ENCODE measurements around the gene HRCT1.
A peak's percentile ranks its signal among the peaks of the same experiment; 100 is the strongest.
"Not testable (repeated sequence)": the region's sequence is repeated elsewhere in the genome, so short reads cannot be mapped to it uniquely, and the experiment has no call there.

Gene HRCT1

GRCh38 chr9:35934069-35934468, 28.1 kb downstream of the HRCT1 start:
- DNase-seq (ENCODE audit: low spot score); H3K36me3 Mint-ChIP-seq (ENCODE audit: low read depth); H3K27ac Mint-ChIP-seq; H3K9me3 Mint-ChIP-seq: not testable (repeated sequence)
- peaks cover 22% of the 10 kb centered on the region for H3K4me1 Mint-ChIP-seq (ENCODE audit: low read depth)
- peak overlapping the region; percentile 41 for H3K4me3 Mint-ChIP-seq
- H3K27me3 Mint-ChIP-seq (ENCODE audit: low read depth): peaks cover 17% of the 10 kb centered on the region

GRCh38 chr9:35935261-35935660, 29.3 kb downstream of the HRCT1 start:
- no peak overlapping the region for H3K27ac Mint-ChIP-seq
- H3K4me1 Mint-ChIP-seq (ENCODE audit: low read depth): peaks cover 31% of the 10 kb centered on the region

GRCh38 chr9:35935755-35936509, 29.9 kb downstream of the HRCT1 start:
- Mint-ChIP-seq H3K27me3 (ENCODE audit: low read depth) (peaks cover 8% of the 10 kb centered on the region), H3K36me3 (ENCODE audit: low read depth) (peaks cover 4% of the 10 kb centered on the region), H3K4me1 (ENCODE audit: low read depth) (peaks cover 38% of the 10 kb centered on the region), H3K4me3 (no peak overlapping the region), H3K27ac (no peak overlapping the region), H3K9me3 (peaks cover 9% of the 10 kb centered on the region)
- no peak for DNase-seq (ENCODE audit: low spot score)

More at GRCh38 chr9:35935261-35935660, 29.3 kb downstream of the HRCT1 start:
- no peak for DNase-seq (ENCODE audit: low spot score)
- peaks cover 4% of the 10 kb centered on the region for H3K36me3 Mint-ChIP-seq (ENCODE audit: low read depth)
- no peak overlapping the region for H3K4me3 Mint-ChIP-seq
- peaks cover 9% of the 10 kb centered on the region for H3K27me3 Mint-ChIP-seq (ENCODE audit: low read depth)
- peaks cover 9% of the 10 kb centered on the region for H3K9me3 Mint-ChIP-seq

- H3K27ac Mint-ChIP-seq: no peak overlapping the region
- H3K4me3 Mint-ChIP-seq: no peak overlapping the region
- H3K4me1 Mint-ChIP-seq (ENCODE audit: low read depth): peaks cover 45% of the 10 kb centered on the region
- no peak for DNase-seq (ENCODE audit: low spot score)
- H3K27me3 Mint-ChIP-seq (ENCODE audit: low read depth): peaks cover 3% of the 10 kb centered on the region
- peaks cover 4% of the 10 kb centered on the region for H3K36me3 Mint-ChIP-seq (ENCODE audit: low read depth)
- H3K9me3 Mint-ChIP-seq: peaks cover 9% of the 10 kb centered on the region
Observed at GRCh38 chr9:35937227-35937626, 31.2 kb downstream of the HRCT1 start.

DNA sequence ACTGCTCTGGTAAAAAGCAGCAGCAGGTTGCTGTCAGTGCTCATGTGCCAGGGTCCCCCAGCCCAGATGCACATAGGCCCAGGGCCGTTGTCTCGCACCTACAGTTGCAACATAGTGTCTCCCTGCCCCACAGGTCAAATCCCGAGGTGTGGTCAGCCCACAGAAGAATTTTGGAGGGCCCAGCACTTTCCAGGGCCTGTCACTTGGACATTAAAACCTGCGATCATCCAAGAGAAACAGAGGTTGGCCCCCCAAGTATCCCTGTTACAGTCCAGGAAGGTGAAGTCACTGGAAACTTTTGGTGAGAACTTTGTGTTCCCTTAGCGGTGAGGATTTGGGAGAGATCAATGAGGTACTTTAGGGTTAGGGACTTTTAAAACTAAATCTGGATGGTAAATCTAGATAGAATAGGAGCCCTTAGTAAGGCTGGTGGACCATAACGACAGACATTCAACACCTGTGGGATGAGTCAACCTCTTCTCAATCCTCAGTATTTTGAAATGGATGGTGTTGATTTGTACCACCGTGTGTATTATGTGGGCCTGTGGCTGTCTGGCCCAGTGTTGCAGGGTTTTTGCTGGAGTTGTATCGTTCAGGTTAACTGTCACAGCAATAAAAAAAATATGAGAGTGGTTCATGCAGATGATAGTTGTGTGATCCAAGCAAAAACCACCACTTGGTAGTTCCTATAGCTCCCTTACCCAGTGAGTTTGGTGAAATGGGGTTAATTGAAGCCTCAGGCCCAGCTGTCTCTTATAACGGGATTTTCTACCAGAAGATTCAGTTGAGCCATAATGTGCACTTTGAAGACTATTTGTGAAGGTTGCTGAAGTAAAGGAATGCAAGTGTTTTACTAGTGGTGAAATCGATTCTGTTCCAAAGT, 32.7 kb downstream of the HRCT1 start:
- peaks cover 1% of the 10 kb centered on the region for H3K27me3 Mint-ChIP-seq (ENCODE audit: low read depth)
- peaks cover 34% of the 10 kb centered on the region for H3K4me1 Mint-ChIP-seq (ENCODE audit: low read depth)
- H3K9me3 Mint-ChIP-seq: peaks cover 9% of the 10 kb centered on the region
- DNase-seq (ENCODE audit: low spot score): no peak
- H3K4me3 Mint-ChIP-seq: no peak overlapping the region
- peaks cover 4% of the 10 kb centered on the region for H3K36me3 Mint-ChIP-seq (ENCODE audit: low read depth)
- H3K27ac Mint-ChIP-seq: no peak overlapping the region

DNA sequence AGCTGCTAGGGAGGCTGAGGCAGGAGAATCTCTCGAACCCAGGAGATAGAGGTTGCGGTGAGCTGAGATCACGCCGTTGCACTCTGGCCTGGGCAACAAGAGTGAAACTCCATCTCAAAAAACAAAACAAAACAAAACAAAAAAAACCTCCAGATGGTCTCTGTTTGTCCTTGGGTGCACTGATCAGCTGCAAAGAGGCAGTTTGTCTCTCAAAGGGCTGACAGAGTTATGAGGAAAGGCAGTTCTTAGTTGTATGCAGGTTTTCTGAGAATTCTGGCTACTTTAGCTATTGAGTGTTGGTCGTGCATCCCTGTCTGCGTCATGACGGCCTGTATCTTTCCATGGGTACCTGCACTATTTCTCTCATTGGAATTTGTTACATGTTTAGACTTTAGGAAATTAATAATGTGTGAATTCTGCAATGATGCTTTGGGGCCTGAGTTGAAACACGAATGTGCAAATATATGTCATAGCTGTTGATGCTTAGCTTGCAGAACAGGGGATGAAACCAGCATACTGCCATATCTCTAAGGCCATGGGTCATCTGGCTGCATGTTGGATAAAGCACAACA, 33.8 kb downstream of the HRCT1 start:
- Mint-ChIP-seq H3K27me3 (ENCODE audit: low read depth) (peaks cover 1% of the 10 kb centered on the region), H3K9me3 (peaks cover 9% of the 10 kb centered on the region), H3K4me1 (ENCODE audit: low read depth) (peaks cover 30% of the 10 kb centered on the region), H3K27ac (no peak overlapping the region), H3K36me3 (ENCODE audit: low read depth) (peaks cover 4% of the 10 kb centered on the region), H3K4me3 (no peak overlapping the region)
- DNase-seq (ENCODE audit: low spot score): no peak

GRCh38 chr9:35940458-35941407, 34.7 kb downstream of the HRCT1 start:
- H3K9me3 Mint-ChIP-seq: peaks cover 9% of the 10 kb centered on the region
- peaks cover 5% of the 10 kb centered on the region for H3K27me3 Mint-ChIP-seq (ENCODE audit: low read depth)
- H3K4me3 Mint-ChIP-seq: peak overlapping the region; percentile 12
- H3K27ac Mint-ChIP-seq: peak overlapping the region; percentile 17
- H3K36me3 Mint-ChIP-seq (ENCODE audit: low read depth): peaks cover 4% of the 10 kb centered on the region
- H3K4me1 Mint-ChIP-seq (ENCODE audit: low read depth): peaks cover 32% of the 10 kb centered on the region
- no peak for DNase-seq (ENCODE audit: low spot score)

DNA sequence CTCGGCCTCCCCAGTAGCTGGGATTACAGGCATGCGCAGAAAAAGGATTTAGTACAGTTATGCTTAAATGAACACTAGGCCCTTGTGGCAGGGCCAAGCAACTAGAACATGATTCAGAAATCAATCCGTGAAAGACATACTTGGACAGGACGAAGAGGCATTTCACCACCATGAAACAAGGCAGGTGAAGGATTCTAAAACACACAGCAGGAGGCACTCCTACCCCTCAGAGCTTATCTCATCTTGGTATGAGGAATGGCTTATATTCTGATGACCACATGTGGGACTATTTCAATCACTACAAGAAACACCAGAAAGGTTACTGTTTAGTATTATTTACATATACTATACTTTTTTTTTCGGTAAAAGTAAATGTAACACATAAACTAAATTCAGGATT, 36.3 kb downstream of the HRCT1 start:
- peaks cover 2% of the 10 kb centered on the region for H3K9me3 Mint-ChIP-seq
- H3K27me3 Mint-ChIP-seq (ENCODE audit: low read depth): peaks cover 6% of the 10 kb centered on the region
- H3K4me3 Mint-ChIP-seq: no peak overlapping the region
- DNase-seq (ENCODE audit: low spot score): no peak
- peaks cover 32% of the 10 kb centered on the region for H3K4me1 Mint-ChIP-seq (ENCODE audit: low read depth)
- H3K27ac Mint-ChIP-seq: no peak overlapping the region
- H3K36me3 Mint-ChIP-seq (ENCODE audit: low read depth): peaks cover 2% of the 10 kb centered on the region

DNA sequence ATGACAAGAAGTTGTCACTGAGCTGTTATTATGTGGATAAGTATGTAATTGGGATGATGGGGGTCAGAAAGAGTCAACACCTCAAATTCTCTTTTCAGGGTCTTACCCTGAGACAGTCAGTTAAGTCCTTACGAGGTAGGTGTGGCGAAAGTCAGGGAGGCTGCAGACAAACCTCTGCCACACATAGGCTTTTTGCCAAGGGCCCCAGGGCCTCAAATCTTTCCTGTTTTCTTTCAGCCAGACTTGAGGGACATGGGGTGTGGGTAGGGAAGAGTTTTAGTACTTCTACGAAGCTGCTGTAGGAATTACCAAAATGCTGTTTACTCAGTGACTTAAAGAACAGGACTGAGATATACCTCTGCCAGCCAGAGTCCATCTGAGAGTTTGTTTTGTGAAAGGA, 38.2 kb downstream of the HRCT1 start:
- no peak overlapping the region for H3K27ac Mint-ChIP-seq
- peaks cover 26% of the 10 kb centered on the region for H3K4me1 Mint-ChIP-seq (ENCODE audit: low read depth)
- no peaks in the 10 kb centered on the region for H3K9me3 Mint-ChIP-seq
- H3K4me3 Mint-ChIP-seq: no peak overlapping the region
- no peak for DNase-seq (ENCODE audit: low spot score)
- peaks cover 11% of the 10 kb centered on the region for H3K27me3 Mint-ChIP-seq (ENCODE audit: low read depth)
- no peaks in the 10 kb centered on the region for H3K36me3 Mint-ChIP-seq (ENCODE audit: low read depth)

- no peaks in the 10 kb centered on the region for H3K36me3 Mint-ChIP-seq (ENCODE audit: low read depth)
- H3K4me3 Mint-ChIP-seq: no peak overlapping the region
- peaks cover 22% of the 10 kb centered on the region for H3K4me1 Mint-ChIP-seq (ENCODE audit: low read depth)
- no peak overlapping the region for H3K27ac Mint-ChIP-seq
- no peaks in the 10 kb centered on the region for H3K9me3 Mint-ChIP-seq
- DNase-seq (ENCODE audit: low spot score): no peak
- peaks cover 11% of the 10 kb centered on the region for H3K27me3 Mint-ChIP-seq (ENCODE audit: low read depth)
Observed at GRCh38 chr9:35944841-35945240, 38.8 kb downstream of the HRCT1 start.

- H3K4me3 Mint-ChIP-seq: no peak overlapping the region
- no peak overlapping the region for H3K27ac Mint-ChIP-seq
- no peaks in the 10 kb centered on the region for H3K9me3 Mint-ChIP-seq
- DNase-seq (ENCODE audit: low spot score): peak; percentile 34
- H3K36me3 Mint-ChIP-seq (ENCODE audit: low read depth): no peaks in the 10 kb centered on the region
- H3K4me1 Mint-ChIP-seq (ENCODE audit: low read depth): peaks cover 15% of the 10 kb centered on the region
- H3K27me3 Mint-ChIP-seq (ENCODE audit: low read depth): peaks cover 13% of the 10 kb centered on the region
Observed at GRCh38 chr9:35945341-35946018, 39.5 kb downstream of the HRCT1 start.

- no peak for DNase-seq (ENCODE audit: low spot score)
- no peaks in the 10 kb centered on the region for H3K36me3 Mint-ChIP-seq (ENCODE audit: low read depth)
- H3K4me1 Mint-ChIP-seq (ENCODE audit: low read depth): peaks cover 4% of the 10 kb centered on the region
- H3K9me3 Mint-ChIP-seq: no peaks in the 10 kb centered on the region
- no peak overlapping the region for H3K4me3 Mint-ChIP-seq
- peaks cover 27% of the 10 kb centered on the region for H3K27me3 Mint-ChIP-seq (ENCODE audit: low read depth)
- no peak overlapping the region for H3K27ac Mint-ChIP-seq
Observed at GRCh38 chr9:35948451-35948850, 42.4 kb downstream of the HRCT1 start.

DNA sequence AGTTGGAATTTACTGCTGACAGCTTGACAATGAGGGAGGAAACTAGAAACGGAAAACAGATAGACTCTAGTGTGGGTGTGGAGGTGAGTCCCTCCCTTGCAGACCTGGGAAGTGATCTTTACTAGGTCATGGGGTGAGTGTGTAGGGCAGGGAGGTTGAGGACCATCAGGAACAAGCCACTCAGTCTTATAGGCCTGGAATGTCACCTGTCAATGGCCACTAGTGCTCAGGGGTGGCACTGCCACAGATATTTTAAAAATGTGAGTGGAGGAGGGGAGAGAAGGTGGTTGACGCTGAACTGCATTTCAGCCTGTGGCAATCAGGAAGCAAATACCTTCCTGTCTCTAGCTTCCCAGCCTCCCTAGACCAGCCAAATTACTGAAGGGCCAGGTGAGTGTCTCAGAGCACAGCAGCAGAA, 42.9 kb downstream of the HRCT1 start:
- H3K4me1 Mint-ChIP-seq (ENCODE audit: low read depth): peaks cover 4% of the 10 kb centered on the region
- no peaks in the 10 kb centered on the region for H3K9me3 Mint-ChIP-seq
- no peak overlapping the region for H3K4me3 Mint-ChIP-seq
- no peak overlapping the region for H3K27ac Mint-ChIP-seq
- no peaks in the 10 kb centered on the region for H3K36me3 Mint-ChIP-seq (ENCODE audit: low read depth)
- peaks cover 30% of the 10 kb centered on the region for H3K27me3 Mint-ChIP-seq (ENCODE audit: low read depth)
- no peak for DNase-seq (ENCODE audit: low spot score)

Data from T-helper 2 cell treated with Interferon-gamma antibody and Interleukin-4, amounts not matched to agents 5 μg/mL and 100 μg/mL, for 36 hours (primary cell).